GM12872 (cell line): Measurements from ENCODE around the gene TMEM233.

Source experiments
- CTCF ChIP-seq: IDR thresholded peaks from 3 replicates; pipeline ENCODE4 v1.5.1; 2011; ENCODE audit warnings: low read depth, mild to moderate bottlenecking, low read length, moderate library complexity; ENCODE audit not compliant: insufficient read depth

The TMEM233 gene

GRCh38 chr12:119678459-119678858 lies 84.9 kb downstream of the TMEM233 start:
- no peak for TF ChIP-seq CTCF

DNA sequence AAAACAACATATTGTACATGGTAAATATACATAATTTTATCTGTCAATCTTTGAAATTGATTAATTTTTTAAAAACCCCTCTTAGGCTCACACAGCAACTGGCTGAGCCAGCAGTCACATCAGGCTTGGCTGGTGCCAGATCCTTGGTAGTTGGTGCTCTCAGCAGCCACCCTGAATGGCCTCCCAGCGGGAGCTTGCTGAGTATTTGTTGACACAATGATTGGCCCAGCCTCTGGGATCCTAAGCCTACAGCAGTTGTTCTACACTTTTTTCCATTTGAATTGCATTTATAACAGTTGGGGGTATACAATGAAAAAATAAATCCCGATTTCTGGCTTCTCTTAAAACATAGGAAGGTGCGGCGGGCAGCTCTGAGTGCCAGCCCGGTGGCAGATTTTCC lies 85.5 kb downstream of the TMEM233 start:
- no peak for TF ChIP-seq CTCF

DNA sequence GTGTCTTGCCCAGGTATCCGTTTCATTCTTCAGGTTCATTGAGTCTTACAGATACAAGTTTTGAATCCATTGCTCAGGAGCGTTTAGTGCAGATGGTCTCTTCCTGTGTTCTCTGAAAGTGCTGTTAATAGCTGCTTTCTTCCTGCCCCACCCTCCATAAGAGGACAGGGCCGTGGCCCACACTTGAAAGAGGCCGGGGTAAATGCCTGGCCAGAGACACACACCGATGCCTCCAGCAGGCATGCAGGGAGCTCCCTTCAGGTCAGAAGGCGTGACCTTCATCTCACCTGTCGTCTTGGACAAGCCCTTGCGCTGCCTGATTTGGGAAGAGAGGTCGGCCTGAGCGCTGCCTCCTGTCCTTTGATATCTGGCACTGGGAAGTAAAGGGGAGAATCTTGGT lies 85.9 kb downstream of the TMEM233 start:
- TF ChIP-seq CTCF: no peak

GRCh38 chr12:119681111-119681510 lies 87.5 kb downstream of the TMEM233 start:
- no peak for TF ChIP-seq CTCF

DNA sequence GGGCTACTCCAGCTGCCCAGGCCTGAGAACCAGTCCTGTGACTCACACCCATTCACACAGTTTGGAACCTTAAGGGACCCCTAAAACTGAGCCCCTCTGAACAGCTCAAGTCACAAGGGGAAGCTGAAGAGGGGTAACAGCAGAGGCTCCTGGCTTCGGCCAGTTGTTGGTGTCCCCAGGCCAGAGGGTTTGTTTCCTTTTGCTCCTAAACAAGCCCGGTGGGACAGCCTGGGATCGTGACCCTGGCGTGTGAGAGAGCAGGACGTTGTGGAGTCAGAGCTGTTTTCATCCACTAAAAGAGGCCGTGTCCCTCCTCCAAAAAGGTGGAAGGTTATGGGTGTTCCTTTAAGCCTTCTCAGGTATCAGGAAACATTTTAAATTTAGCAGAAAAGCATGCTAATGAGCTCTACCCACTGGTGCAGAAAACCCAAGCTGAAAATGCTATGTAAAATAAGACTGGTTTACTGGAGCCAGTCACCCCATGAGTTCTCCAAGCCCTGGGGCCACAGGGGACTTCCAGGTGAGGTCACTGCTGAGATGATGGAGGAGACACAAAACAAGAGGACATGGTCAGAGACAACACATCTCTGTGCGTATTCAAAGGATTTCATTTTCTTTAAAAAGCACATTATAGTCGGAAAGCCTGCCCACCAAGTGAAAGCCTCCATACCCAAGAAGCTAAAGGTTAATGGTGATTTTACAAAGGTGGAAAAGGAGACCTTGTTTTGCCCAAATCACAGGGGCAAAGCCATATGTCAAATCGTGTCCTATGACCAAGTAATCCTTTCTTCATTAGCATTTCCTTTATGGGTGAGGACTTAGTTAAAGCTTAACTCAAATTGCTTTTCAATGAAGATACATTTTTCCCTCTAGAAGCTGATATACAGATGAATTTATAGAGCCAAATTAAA lies 88.4 kb downstream of the TMEM233 start:
- TF ChIP-seq CTCF: no peak

DNA sequence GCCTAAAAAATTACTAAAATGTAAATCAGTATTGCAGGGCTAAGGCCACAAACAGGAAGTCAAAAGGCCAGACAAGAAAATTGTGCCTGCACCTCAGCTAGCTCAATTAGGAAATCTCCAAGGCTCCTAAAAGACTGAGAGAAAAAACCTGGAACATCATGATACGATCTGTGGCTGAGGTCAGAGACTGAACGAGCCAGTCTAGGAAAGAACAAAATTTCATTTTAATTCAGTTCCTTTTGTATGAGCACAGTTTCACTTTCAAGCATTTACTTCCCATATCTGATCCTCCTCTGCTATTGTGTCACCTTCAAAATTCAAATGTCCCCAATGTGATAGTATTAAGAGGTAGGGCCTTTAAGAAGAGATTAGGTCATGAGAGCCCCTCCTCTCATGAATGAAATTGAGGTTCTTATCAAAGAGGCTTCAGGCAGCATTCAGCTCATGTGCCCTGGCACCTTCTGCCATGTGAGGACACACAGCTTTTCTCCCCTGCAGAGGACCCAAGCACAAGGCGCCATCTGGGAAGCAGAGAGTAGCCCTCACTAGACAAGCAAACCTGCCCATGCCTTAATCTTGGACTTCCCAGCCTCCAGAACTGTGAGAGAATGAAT lies 89.2 kb downstream of the TMEM233 start:
- no peak for TF ChIP-seq CTCF

DNA sequence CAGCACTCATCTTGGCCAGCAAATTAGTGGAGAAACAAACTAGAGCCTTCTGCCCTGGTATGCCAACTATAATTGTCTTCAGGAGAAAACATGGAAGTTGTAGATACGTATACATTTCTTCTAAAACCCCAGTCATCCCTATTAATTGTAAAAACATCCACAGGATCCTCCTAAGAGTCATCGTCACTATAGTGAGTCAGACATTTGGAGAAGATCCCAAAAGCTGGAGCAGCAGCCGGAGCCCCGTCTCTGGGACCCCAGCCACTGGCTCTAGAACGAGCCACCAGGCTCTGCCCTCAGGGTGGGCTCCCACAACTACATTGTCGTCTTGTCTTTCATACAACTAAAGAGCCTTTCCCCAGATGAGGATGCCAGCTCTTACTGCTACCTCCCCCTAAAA lies 89.8 kb downstream of the TMEM233 start:
- no peak for TF ChIP-seq CTCF
